ENCODE data around the gene PHF1.

Gene PHF1

DNA sequence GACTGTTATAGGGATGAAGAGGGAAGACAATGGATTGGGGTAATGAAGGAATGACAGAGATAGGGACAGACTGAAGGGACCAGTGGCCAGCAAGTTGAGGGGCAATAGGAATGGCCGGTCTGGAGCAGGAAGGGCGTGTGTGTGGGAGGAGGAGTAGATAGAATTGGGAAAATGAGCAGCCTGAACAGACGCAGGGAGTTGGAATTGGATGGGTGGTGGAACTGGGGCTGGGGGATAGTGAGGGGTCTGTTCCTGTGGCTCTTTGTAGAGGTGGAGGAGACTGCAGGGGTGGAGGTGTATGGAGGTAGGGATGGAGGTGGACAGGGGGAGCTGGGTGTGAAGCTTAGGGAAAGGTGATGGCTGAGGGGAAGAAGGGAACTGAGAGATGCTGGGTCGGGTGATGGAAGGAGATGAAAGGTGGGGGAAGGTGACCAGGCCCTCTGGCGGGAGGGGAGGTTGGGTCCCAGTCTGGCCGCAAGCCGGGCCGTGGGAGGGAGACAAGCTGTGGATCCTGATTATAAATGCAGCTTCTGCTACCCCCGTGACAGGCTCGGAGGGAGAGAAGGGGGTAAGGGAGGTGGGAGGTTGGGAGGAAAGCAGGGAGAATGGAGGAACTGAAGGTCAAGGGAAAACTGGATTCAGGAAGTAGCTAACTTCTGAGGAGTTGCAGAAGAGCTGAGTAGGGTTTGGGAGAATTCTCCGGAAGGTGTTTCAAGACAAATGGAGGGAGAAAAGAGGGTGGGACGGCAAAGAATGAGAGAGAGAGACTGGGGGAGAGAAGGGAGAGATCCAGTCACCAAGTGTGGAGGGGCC lies 14.2 kb downstream of the PHF1 start:
- Histone ChIP-seq H3K4me3 (replicated peaks; ENCODE audit: insufficient read depth, low read length) (peak overlapping the region; percentile 58), H3K27ac (replicated peaks) (peak overlapping the region; percentile 54), H3K27me3 (ENCODE audit: insufficient read depth, poor library complexity, severe bottlenecking) (no peaks in the 10 kb centered on the region)
- TF ChIP-seq POLR2AphosphoS5 (IDR thresholded peaks at IDR 0.05; ENCODE audit: low read depth) (no peak), REST (IDR thresholded peaks at IDR 0.05; ENCODE audit: insufficient replicate concordance, low read depth) (no peak), GABPA (IDR thresholded peaks at IDR 0.05; ENCODE audit: low read depth) (no peak), SPI1 (IDR thresholded peaks at IDR 0.05; ENCODE audit: borderline replicate concordance, low read depth) (no peak)
- TF ChIP-seq, protein P1, sequence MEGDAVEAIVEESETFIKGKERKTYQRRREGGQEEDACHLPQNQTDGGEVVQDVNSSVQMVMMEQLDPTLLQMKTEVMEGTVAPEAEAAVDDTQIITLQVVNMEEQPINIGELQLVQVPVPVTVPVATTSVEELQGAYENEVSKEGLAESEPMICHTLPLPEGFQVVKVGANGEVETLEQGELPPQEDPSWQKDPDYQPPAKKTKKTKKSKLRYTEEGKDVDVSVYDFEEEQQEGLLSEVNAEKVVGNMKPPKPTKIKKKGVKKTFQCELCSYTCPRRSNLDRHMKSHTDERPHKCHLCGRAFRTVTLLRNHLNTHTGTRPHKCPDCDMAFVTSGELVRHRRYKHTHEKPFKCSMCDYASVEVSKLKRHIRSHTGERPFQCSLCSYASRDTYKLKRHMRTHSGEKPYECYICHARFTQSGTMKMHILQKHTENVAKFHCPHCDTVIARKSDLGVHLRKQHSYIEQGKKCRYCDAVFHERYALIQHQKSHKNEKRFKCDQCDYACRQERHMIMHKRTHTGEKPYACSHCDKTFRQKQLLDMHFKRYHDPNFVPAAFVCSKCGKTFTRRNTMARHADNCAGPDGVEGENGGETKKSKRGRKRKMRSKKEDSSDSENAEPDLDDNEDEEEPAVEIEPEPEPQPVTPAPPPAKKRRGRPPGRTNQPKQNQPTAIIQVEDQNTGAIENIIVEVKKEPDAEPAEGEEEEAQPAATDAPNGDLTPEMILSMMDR (IDR thresholded peaks at IDR 0.05; ENCODE audit: insufficient read depth, low read length) = no peak
- no peak for DNase-seq (ENCODE audit: low read depth in 1 of 2, low spot score in 1 of 2)

- peak; percentile 75 to 81 for DNase-seq (ENCODE audit: low read depth in 1 of 2, low spot score in 1 of 2)
- H3K27ac ChIP-seq (replicated peaks) = peak overlapping the region; percentile 54
- TF ChIP-seq POLR2AphosphoS5 (IDR thresholded peaks at IDR 0.05; ENCODE audit: low read depth) (peak; percentile 43; the same call in 1 of the 2 replicates), REST (IDR thresholded peaks at IDR 0.05; ENCODE audit: insufficient replicate concordance, low read depth) (no peak)
- TF ChIP-seq, protein P1 (IDR thresholded peaks at IDR 0.05; ENCODE audit: insufficient read depth, low read length) = peak; percentile 29
- H3K4me3 ChIP-seq (replicated peaks; ENCODE audit: insufficient read depth, low read length) = peak overlapping the region; percentile 58
- H3K27me3 ChIP-seq (ENCODE audit: insufficient read depth, poor library complexity, severe bottlenecking) = no peaks in the 10 kb centered on the region
Measured at GRCh38 chr6:33425668-33426577, 15.1 kb downstream of the PHF1 start.

- H3K27ac ChIP-seq (replicated peaks) = no peak overlapping the region; the same call in 1 of the 2 replicates
- H3K27me3 ChIP-seq (ENCODE audit: insufficient read depth, poor library complexity, severe bottlenecking) = no peaks in the 10 kb centered on the region
- H3K4me3 ChIP-seq (replicated peaks; ENCODE audit: insufficient read depth, low read length) = peak overlapping the region; percentile 58
- TF ChIP-seq GABPA (IDR thresholded peaks at IDR 0.05; ENCODE audit: low read depth) (no peak), POLR2AphosphoS5 (IDR thresholded peaks at IDR 0.05; ENCODE audit: low read depth) (no peak), SPI1 (IDR thresholded peaks at IDR 0.05; ENCODE audit: borderline replicate concordance, low read depth) (no peak), REST (IDR thresholded peaks at IDR 0.05; ENCODE audit: insufficient replicate concordance, low read depth) (no peak)
- TF ChIP-seq, protein P1 (IDR thresholded peaks at IDR 0.05; ENCODE audit: insufficient read depth, low read length) = no peak
- no peak for DNase-seq (ENCODE audit: low read depth in 1 of 2, low spot score in 1 of 2)
Measured at GRCh38 chr6:33426590-33427511, 16.0 kb downstream of the PHF1 start.
